ENCODE results near the gene FAR2.

DNA sequence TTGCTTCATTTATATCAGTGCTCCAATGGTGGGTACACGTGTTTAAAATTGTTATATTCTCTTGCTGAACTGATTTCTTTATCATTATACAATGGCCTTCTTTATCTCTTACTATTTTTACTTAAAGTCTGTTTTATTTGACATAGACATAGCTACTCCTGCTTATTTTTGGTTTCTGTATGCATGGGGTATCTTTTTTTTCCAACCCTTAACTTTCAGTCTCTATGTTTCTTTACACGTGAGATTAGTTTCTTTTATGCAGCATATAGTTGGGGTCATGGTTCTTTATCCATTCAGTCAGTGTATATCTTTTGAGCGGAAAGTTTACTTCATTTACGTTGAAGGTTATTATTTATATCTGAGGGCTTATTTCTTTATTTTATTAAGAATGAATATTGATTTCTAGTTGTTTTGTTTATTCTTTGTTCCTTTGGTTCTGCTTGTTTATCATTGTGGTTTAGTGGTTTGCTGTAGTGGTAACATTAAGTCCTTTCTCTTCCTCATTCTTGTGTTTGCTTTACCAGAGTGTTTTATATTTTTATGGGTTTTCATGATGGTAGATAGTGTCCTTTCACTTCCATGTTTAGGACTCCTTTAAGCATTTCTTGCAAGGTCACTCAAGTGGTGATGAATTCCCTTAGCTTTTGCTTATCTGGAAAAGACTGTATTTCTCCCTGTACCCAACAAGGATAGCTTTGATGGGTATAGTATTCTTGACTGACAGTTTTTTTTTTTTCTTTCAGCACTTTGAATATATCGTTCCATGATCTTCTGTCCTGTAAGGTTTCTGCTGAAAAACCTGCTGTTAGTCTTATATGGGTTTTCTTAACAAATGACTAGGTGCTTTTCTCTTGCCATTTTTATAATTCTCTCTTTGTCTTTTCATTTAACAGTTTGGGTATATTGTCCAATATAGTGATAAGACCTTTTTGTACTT, 38.3 kb upstream of the FAR2 start:
- TF ChIP-seq ARNT (IDR thresholded peaks at IDR 0.05) (no peak), HDGF (IDR thresholded peaks at IDR 0.05; ENCODE audit: borderline replicate concordance) (no peak), ZNF384 (IDR thresholded peaks at IDR 0.05) (no peak), TARDBP (IDR thresholded peaks at IDR 0.05) (no peak), FOXK2 (IDR thresholded peaks at IDR 0.05) (no peak), FOXM1 (IDR thresholded peaks at IDR 0.05; ENCODE audit: borderline replicate concordance) (no peak), SUZ12 (IDR thresholded peaks at IDR 0.05) (no peak), SP1 (IDR thresholded peaks at IDR 0.05) (no peak)
- TF ChIP-seq, protein P1, sequence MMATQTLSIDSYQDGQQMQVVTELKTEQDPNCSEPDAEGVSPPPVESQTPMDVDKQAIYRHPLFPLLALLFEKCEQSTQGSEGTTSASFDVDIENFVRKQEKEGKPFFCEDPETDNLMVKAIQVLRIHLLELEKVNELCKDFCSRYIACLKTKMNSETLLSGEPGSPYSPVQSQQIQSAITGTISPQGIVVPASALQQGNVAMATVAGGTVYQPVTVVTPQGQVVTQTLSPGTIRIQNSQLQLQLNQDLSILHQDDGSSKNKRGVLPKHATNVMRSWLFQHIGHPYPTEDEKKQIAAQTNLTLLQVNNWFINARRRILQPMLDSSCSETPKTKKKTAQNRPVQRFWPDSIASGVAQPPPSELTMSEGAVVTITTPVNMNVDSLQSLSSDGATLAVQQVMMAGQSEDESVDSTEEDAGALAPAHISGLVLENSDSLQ (IDR thresholded peaks at IDR 0.05), result no peak

All from HEK293T (cell line).